K562 (cell line): ENCODE results near the gene MBD2. TPM values are rescaled to one million over a fixed set of nuclear protein-coding genes. Genes with fewer than 3 reads are reported as not detected.
"Not testable (repeated sequence)": the region's sequence is repeated elsewhere in the genome, so short reads cannot be mapped to it uniquely, and the experiment has no call there.

ENCODE experiments used
- ATAC-seq: fragments of 200-7000 bp; cut with Tn5 transposase; 3 replicates; pipeline ENCODE4 v1.9.1; 2020; ENCODE audit warnings: moderate library complexity
- BruUV-seq: library from RNA; stranded (reverse); fragments of 400-500 nt; replicated peaks from 2 replicates; lab custom pipeline; 2021; lab: Mats Ljungman, UMichigan
- CTCF ChIA-PET: fragments of 300-600 bp; formaldehyde crosslinking; extraction: SDS; loops from one replicate; lab custom pipeline; 2021; ENCODE audit warnings: low intra/inter-chr PET ratio; lab: Yijun Ruan, JAX
- POLR2A ChIA-PET: fragments of 300-600, 350-650 bp; sonication (Branson Sonifier 250); formaldehyde crosslinking; extraction: SDS; loops from one replicate; lab custom pipeline; 2021; ENCODE audit warnings: antibody characterized with exemption, inconsistent platforms; lab: Yijun Ruan, JAX
- DNase-seq, 4 experiments: peaks; one replicate each; pipeline versions ENCODE4 v3.0.0 to v3.0.0-alpha.2; 2011 to 2018; ENCODE audit warnings: low spot score in 3 of 4, mixed read lengths in 3 of 4; ENCODE audit errors: extremely low read depth in 1 of 4
- FAIRE-seq: peaks from 2 replicates; lab custom pipeline; 2011; peaks lifted over from hg19 to GRCh38; lab: Jason Lieb, UNC
- H2AFZ ChIP-seq: 2 replicates; pipeline ENCODE4 v1.6.0; 2011; ENCODE audit warnings: low read depth, low read length, control low read depth, inconsistent platforms
- H3K27ac ChIP-seq: fragments of 200-600 bp; 3 replicates; pipeline ENCODE4 v1.8.0; 2011; ENCODE audit warnings: low read depth, mild to moderate bottlenecking, control low read depth, inconsistent platforms, low read length, moderate library complexity, mixed read lengths; ENCODE audit errors: extremely low read depth
- H3K27me3 ChIP-seq, 2 experiments: fragments of 300-600 bp in 1 of 2; 2 replicates in 1 of 2; 3 replicates in 1 of 2; pipeline versions ENCODE4 v1.6.0 to v1.8.0; 2011; ENCODE audit warnings: inconsistent platforms in 2 of 2, low read length in 2 of 2, mild to moderate bottlenecking in 1 of 2, mixed read lengths in 1 of 2, moderate library complexity in 1 of 2; ENCODE audit not compliant: control insufficient read depth in 2 of 2, insufficient read depth in 2 of 2
- H3K36me3 ChIP-seq: fragments of 300-600 bp; 3 replicates; pipeline ENCODE4 v1.8.0; 2011; ENCODE audit warnings: mild to moderate bottlenecking, low read length, inconsistent platforms; ENCODE audit not compliant: control insufficient read depth, insufficient read depth
- H3K4me1 ChIP-seq, 2 experiments: fragments of 200-600 bp in 1 of 2; replicated peaks in 1 of 2; 2 replicates in 1 of 2; 3 replicates in 1 of 2; pipeline versions ENCODE4 v1.5.1 to v1.8.0; 2011; ENCODE audit warnings: inconsistent platforms in 2 of 2, low read length in 2 of 2, mild to moderate bottlenecking in 1 of 2, mixed read lengths in 1 of 2, moderate library complexity in 1 of 2; ENCODE audit not compliant: control insufficient read depth in 2 of 2, insufficient read depth in 2 of 2
- H3K4me2 ChIP-seq: 2 replicates; pipeline ENCODE4 v1.6.1; 2011; ENCODE audit warnings: low read length, control low read depth, inconsistent platforms, mixed read lengths; ENCODE audit not compliant: insufficient read depth
- H3K4me3 ChIP-seq: fragments of 200-600 bp; sonication (generic), shearing (Covaris generic); 2 replicates; pipeline ENCODE4 v1.5.1; 2016; ENCODE audit warnings: control low read depth, inconsistent platforms
- H3K79me2 ChIP-seq: fragments of 200-600 bp; 3 replicates; pipeline ENCODE4 v1.8.0; 2011; ENCODE audit warnings: low read length, inconsistent platforms; ENCODE audit not compliant: control insufficient read depth, insufficient read depth
- H3K9ac ChIP-seq, 2 experiments: 2 replicates each; pipeline versions ENCODE4 v1.6.0 to v1.6.1; 2011; ENCODE audit warnings: low read depth in 2 of 2, low read length in 2 of 2, control low read depth in 1 of 2, inconsistent platforms in 1 of 2, mild to moderate bottlenecking in 1 of 2, mixed read lengths in 1 of 2; ENCODE audit not compliant: insufficient read depth in 1 of 2
- H3K9me1 ChIP-seq: one replicate; pipeline ENCODE4 v1.6.0; 2011; ENCODE audit warnings: inconsistent platforms, mild to moderate bottlenecking, low read length, moderate library complexity; ENCODE audit not compliant: control insufficient read depth, insufficient read depth
- H3K9me3 ChIP-seq: replicated peaks from 2 replicates; pipeline ENCODE4 v1.5.1; 2011; ENCODE audit warnings: low read depth, low read length, inconsistent platforms; ENCODE audit not compliant: control insufficient read depth, insufficient read depth
- H4K20me1 ChIP-seq: replicated peaks from 2 replicates; pipeline ENCODE4 v1.6.1; 2011; ENCODE audit warnings: low read length, inconsistent platforms, mixed read lengths; ENCODE audit not compliant: control insufficient read depth, insufficient read depth
- CHD4 ChIP-seq: fragments of 200-600 bp; sonication (generic); IDR thresholded peaks from 3 replicates; pipeline ENCODE4 v1.6.1; 2012; ENCODE audit warnings: low read depth, mild to moderate bottlenecking, mixed read lengths, low read length, inconsistent platforms; ENCODE audit not compliant: insufficient read depth, insufficient replicate concordance, poor library complexity, severe bottlenecking
- DDX20 ChIP-seq: fragments of 450-650 bp; IDR thresholded peaks from 2 replicates; pipeline ENCODE4 v1.6.1; 2016; ENCODE audit warnings: missing genetic modification characterization, low read depth, mild to moderate bottlenecking, missing compliant biosample characterization, moderate library complexity
- POLR2AphosphoS2 ChIP-seq: IDR thresholded peaks from 2 replicates; pipeline ENCODE4 v1.6.1; 2012; ENCODE audit warnings: low read length, improper control_type of control experiment
- XRCC4 ChIP-seq: IDR thresholded peaks from one replicate; pipeline ENCODE4 v1.6.1; 2011; ENCODE audit not compliant: insufficient read depth, insufficient read length; ENCODE audit errors: extremely low read depth
- WGBS: fragments of 100-300 bp; shearing (Covaris generic); methylation state at CpG from one replicate; pipeline ENCODE4 v1.1.6; 2016; ENCODE audit warnings: low coverage, mixed read lengths; ENCODE audit not compliant: insufficient coverage; ENCODE audit errors: missing lambda C conversion rate; 5-methylcytosine and 5-hydroxymethylcytosine counted together
- in situ Hi-C: fragments of 300-500 bp; cut with MboI; formaldehyde crosslinking; loops from 4 replicates; pipeline ENCODE4 v1.15.0; 2018; ENCODE audit warnings: inconsistent platforms, mixed read lengths
- intact Hi-C: fragments of 100-400 bp; cut with micrococcal nuclease; formaldehyde crosslinking; loops from 2 replicates; pipeline ENCODE4 v1.14.2; 2022
- polyA plus RNA-seq, 8 experiments: library from polyadenylated mRNA; depleted of rRNA in 4 of 8; stranded (reverse) in 5 of 8; unstranded in 3 of 8; fragments of >200 nt; fragmentation: Nextera tagmentation in 2 of 8; fragmentation: Illumina TruSeq in 1 of 8; extraction: Ambion mirVana in 2 of 8; extraction: Trizol in 1 of 8; gene quantifications; 2 replicates each; pipeline versions ENCODE4 v1.2.1 to v1.2.3, GENCODE V29; 2011 to 2014; ENCODE audit warnings: inconsistent platforms in 1 of 8, missing spikeins in 1 of 8
- total RNA-seq, 7 experiments: library from RNA; depleted of rRNA in 6 of 7; stranded (reverse); fragments of >200 nt in 6 of 7; fragmentation: Illumina TruSeq in 2 of 7; extraction: Trizol in 2 of 7; gene quantifications; 2 replicates each; pipeline versions ENCODE4 v1.2.1 to v1.2.3, GENCODE V29; 2011 to 2021; ENCODE audit warnings: low replicate concordance in 1 of 7

MBD2 gene
- total and polyA plus RNA-seq, 9 of the 15 experiments (the other 6 are each of a cell fraction or from before 2014, with no cell fraction given), result 4.4 to 40.2 (median 13.9) TPM

DNA sequence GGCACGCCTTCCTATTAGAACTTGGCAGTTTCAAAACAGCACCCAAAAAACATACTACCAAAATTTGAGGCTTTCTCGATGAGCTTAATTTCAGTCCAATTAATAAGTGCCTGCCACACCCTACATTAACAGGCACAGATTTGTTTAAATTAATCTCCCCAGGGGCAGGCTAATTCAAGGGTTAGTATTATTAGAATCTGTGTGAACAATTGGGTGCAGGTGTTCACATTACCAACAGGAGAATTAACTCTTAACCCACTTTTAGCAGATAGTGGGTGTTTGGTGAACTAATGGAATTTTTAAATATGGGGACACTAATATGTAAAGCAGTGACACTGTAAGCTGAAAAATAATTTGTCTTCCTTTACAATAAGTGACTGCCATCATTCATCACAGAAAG lies 4.1 kb downstream of the MBD2 start (continued):
- no peak for TF ChIP-seq POLR2AphosphoS2

DNA sequence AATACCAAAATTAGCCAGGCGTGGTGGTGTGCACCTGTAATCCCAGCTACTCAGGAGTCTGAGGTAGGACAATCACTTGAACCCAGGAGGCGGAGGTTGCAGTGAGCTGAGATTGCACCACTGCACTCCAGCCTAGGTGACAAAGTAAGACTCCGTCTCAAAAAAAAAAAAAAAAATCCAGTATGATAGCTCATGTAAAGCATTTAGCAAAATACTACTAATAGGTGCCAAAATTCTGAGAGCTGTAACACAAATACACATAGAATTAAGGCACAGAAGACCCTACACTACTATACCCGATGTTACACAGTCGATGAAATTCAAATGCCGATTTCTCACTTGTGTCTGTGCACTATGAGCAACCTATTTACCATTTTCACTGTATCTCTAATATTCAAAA lies 5.7 kb downstream of the MBD2 start:
- H3K4me1 ChIP-seq, H3K9me1 ChIP-seq, H3K9ac ChIP-seq, H2AFZ ChIP-seq, intact Hi-C loops, DNase-seq, H3K27me3 ChIP-seq, H3K27ac ChIP-seq, ATAC-seq, H3K4me3 ChIP-seq, H3K4me2 ChIP-seq, in situ Hi-C loops, BruUV-seq, H3K36me3 ChIP-seq, H4K20me1 ChIP-seq, H3K9me3 ChIP-seq, FAIRE-seq, CTCF ChIA-PET: not testable (repeated sequence)
- WGBS, result 94% methylated on average over 4 of the region's 6 CpGs
- H3K79me2 ChIP-seq, result peaks cover 82% of the 10 kb centered on the region
- POLR2A ChIA-PET, result interaction anchor here (0.6 to 1.2 kb wide), 2 partner anchors 10 to 676 kb away, joined by 3 read pairs; no protein-coding TSS in a partner anchor

DNA sequence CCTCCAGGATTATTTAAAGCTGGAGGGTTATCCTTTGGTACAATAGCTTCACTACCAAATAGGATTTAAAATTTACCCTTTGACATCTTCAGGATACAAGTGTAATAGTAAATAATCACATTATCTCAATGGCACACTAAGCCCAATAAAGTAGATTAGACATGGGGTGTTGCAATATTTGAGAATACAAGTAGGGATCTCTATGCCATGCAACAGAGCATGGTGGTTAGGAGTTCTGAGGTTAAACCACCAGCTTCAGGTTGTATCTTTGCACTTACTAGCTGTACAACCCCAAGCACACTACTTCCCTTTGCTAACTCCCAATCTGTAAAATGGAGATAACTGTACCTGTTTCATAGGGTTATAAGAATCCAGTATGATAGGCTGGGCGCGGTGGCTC lies 6.2 kb downstream of the MBD2 start:
- no peak overlapping the region for H3K9ac ChIP-seq
- intact Hi-C loops, result no loop called here
- ATAC-seq (no peak), DNase-seq (no peak), FAIRE-seq (no peak)
- H3K27ac ChIP-seq, result no peak overlapping the region
- peaks cover 82% of the 10 kb centered on the region for H3K79me2 ChIP-seq
- ChIA-PET CTCF (no interaction called here), POLR2A (interaction anchor here (0.6 to 1.2 kb wide), 2 partner anchors 10 to 675 kb away, joined by 3 read pairs; no protein-coding TSS in a partner anchor)
- no peak for TF ChIP-seq XRCC4
- no peak for TF ChIP-seq CHD4
- no peak for TF ChIP-seq DDX20 (tag)
- H3K9me3 ChIP-seq, result no peaks in the 10 kb centered on the region
- no peak overlapping the region for H2AFZ ChIP-seq
- no peaks in the 10 kb centered on the region for H3K9me1 ChIP-seq
- no peaks in the 10 kb centered on the region for H3K27me3 ChIP-seq
- no peak overlapping the region for H3K4me2 ChIP-seq
- no peaks in the 10 kb centered on the region; a peak in 3 of 5 replicates for H3K4me1 ChIP-seq
- WGBS, result 94% methylated on average over 2 of the region's 2 CpGs
- H3K36me3 ChIP-seq, result no peaks in the 10 kb centered on the region
- no peak overlapping the region for H3K4me3 ChIP-seq
- no peaks in the 10 kb centered on the region for H4K20me1 ChIP-seq
- BruUV-seq, result no TSS peak
- in situ Hi-C loops, result no loop called here
